Heart left ventricle (tissue), 16 donors: Measurements from ENCODE around the gene GTF2F2. TPM values are rescaled to one million over a fixed set of nuclear protein-coding genes. Genes with fewer than 3 reads are reported as not detected.

Experiments used
- ATAC-seq, 4 donors: fragments of 200-7000 bp; cut with Tn5 transposase; one replicate each; pipeline ENCODE4 v1.9.1; 2020 to 2022; ENCODE audit warnings: moderate library complexity in 4 of 4, mild to moderate bottlenecking in 3 of 4, moderate number of reproducible peaks in 1 of 4
- DNase-seq, 5 donors: peaks; one replicate each; pipeline ENCODE4 v3.0.0-alpha.2; 2020
- H3K27ac ChIP-seq, 12 donors: fragments of 200-600 bp; sonication (generic) in 4 of 12; one replicate each; pipeline versions ENCODE4 v1.5.0 to v1.8.0; 2016 to 2022; ENCODE audit warnings: mild to moderate bottlenecking in 2 of 12
- H3K27me3 ChIP-seq, 9 donors: fragments of 200-600 bp; sonication (generic) in 2 of 9; one replicate each; pipeline versions ENCODE4 v1.5.1 to v1.8.0; 2016 to 2022; ENCODE audit warnings: mild to moderate bottlenecking in 3 of 9
- H3K36me3 ChIP-seq, 9 donors: fragments of 200-600 bp; sonication (generic) in 2 of 9; one replicate each; pipeline versions ENCODE4 v1.5.0 to v1.8.0; 2018 to 2022; ENCODE audit warnings: mild to moderate bottlenecking in 2 of 9
- H3K4me1 ChIP-seq, 12 donors: fragments of 200-600 bp; sonication (generic) in 4 of 12; one replicate each; pipeline versions ENCODE4 v1.5.0 to v1.8.0; 2016 to 2022; ENCODE audit warnings: mild to moderate bottlenecking in 3 of 12
- H3K4me3 ChIP-seq, 12 donors: fragments of 200-600 bp; sonication (generic) in 4 of 12; one replicate each; pipeline versions ENCODE4 v1.5.0 to v1.8.0; 2017 to 2022; ENCODE audit warnings: mild to moderate bottlenecking in 9 of 12, moderate library complexity in 4 of 12
- H3K9me3 ChIP-seq, 12 donors: fragments of 200-600 bp; sonication (generic) in 4 of 12; one replicate each; pipeline versions ENCODE4 v1.5.0 to v1.8.0; 2016 to 2022; ENCODE audit warnings: mild to moderate bottlenecking in 1 of 12
- CTCF ChIP-seq, 12 donors: fragments of 200-600 bp; sonication (generic) in 4 of 12; IDR thresholded peaks; one replicate each; pipeline versions ENCODE4 v1.5.0 to v1.8.0; 2018 to 2022; ENCODE audit warnings: antibody characterized with exemption in 12 of 12, mild to moderate bottlenecking in 5 of 12
- POLR2A ChIP-seq, 2 donors: fragments of 450-650 bp; IDR thresholded peaks; one replicate each; pipeline ENCODE4 v1.6.1; 2017; ENCODE audit warnings: antibody characterized with exemption in 2 of 2, mild to moderate bottlenecking in 2 of 2, moderate library complexity in 2 of 2
- whole genome bisulfite sequencing, 4 donors: extraction: QIAGEN DNeasy Blood & Tissue Kit in 2 of 4; methylation state at CpG; one replicate each; pipeline versions ENCODE4 v1.1.5 to v1.1.7; 2013 to 2018; 5-methylcytosine and 5-hydroxymethylcytosine counted together
- intact Hi-C, 10 donors: fragments of 100-400 bp; cut with DNase I; formaldehyde crosslinking; loops; one replicate each; pipeline versions ENCODE4 v1.11.1 to v1.14.2; 2022
- polyA plus RNA-seq, 2 donors: library from polyadenylated mRNA; stranded (reverse); fragments of 200-250 nt; gene quantifications; one replicate each; pipeline ENCODE4 v1.2.3, GENCODE V29; 2013
- total RNA-seq, 9 donors: library from RNA; depleted of rRNA in 2 of 9; stranded (reverse); fragments of >200 nt in 2 of 9; fragmentation: NEBNext Ultra II Directional in 3 of 9; extraction: Animal tissue kit (Norgen Biotek cat#: 25700) in 3 of 9; gene quantifications; one replicate each; pipeline versions ENCODE4 v1.1.0 to v1.2.4, GENCODE V29; 2016 to 2023
- donor health status: ischemic (EF 13 %, LVEDD 7.1; RV severe dilation, severe dysfunction).
- donor health status: healthy with polysubstance abuse.
- donor health status: DM: no; HTN: yes; CAD: no.
- donor health status: DM: no; HTN: no; CAD: no.
- donor health status: ischemic (EF 25% LVEDD 6.9; RV normal size, moderate dysfunction).
- donor health status: ischemic (EF 25% LVEDD 5.7; RV mildly dilated, moderate dysfunction).
- donor health status: healthy.
- donor health status: DM: yes; HTN: yes; CAD: no.
- donor health status: ischemic (EF 35%, LVEDD 5.7; RV mildly dilated, moderate dysfunction).
- donor health status: nonischemic (EF 11% LVEDD 7.7; RV severe dilation, severe dysfunction).
- donor health status: DM: yes; HTN: yes; CAD: no.
- donor health status: PGD.
- donor health status: ischemic (EF 29% LVEDD 5.4; RV normal size, mild dysfunction).
- donor health status: nonischemic (EF 23%, LVEDD 6.1; RV moderate dilation, normal function).

The GTF2F2 gene
- total and polyA plus RNA-seq, 11 donors, result 17.7 to 25.4 (median 21.6) TPM

GRCh38 chr13:45156565-45157361, 36.5 kb downstream of the GTF2F2 start:
- peaks cover 0 to 4% (median 0%) of the 10 kb centered on the region in 12 donors for H3K4me1 ChIP-seq
- intact Hi-C loops, result no loop called here
- TF ChIP-seq CTCF (IDR thresholded peaks at IDR 0.05) (no peak), POLR2A (IDR thresholded peaks at IDR 0.05) (no peak)
- ATAC-seq (no peak), DNase-seq (no peak)
- H3K27ac ChIP-seq, result no peak overlapping the region
- H3K36me3 ChIP-seq, result peaks cover 0 to 27% (median 8%) of the 10 kb centered on the region in 9 donors
- H3K9me3 ChIP-seq, result no peaks in the 10 kb centered on the region
- H3K27me3 ChIP-seq, result no peaks in the 10 kb centered on the region
- WGBS, 4 donors, result 87 to 94% (median 89%) methylated on average over 7 of the region's 7 CpGs
- H3K4me3 ChIP-seq, result no peak overlapping the region

- H3K27me3 ChIP-seq, result no peaks in the 10 kb centered on the region
- no peak for DNase-seq
- TF ChIP-seq POLR2A (IDR thresholded peaks at IDR 0.05), result no peak
- TF ChIP-seq CTCF (IDR thresholded peaks at IDR 0.05), result no peak
Observed at GRCh38 chr13:45162194-45162593, 41.9 kb downstream of the GTF2F2 start.

GRCh38 chr13:45162821-45163220, 42.5 kb downstream of the GTF2F2 start:
- Histone ChIP-seq H3K9me3 (no peaks in the 10 kb centered on the region), H3K27ac (peak overlapping the region in 2 of 12 donors; percentile 15 to 27), H3K36me3 (peaks cover 0 to 19% (median 11%) of the 10 kb centered on the region in 9 donors), H3K4me1 (peaks cover 0 to 3% (median 0%) of the 10 kb centered on the region in 12 donors), H3K27me3 (no peaks in the 10 kb centered on the region), H3K4me3 (no peak overlapping the region)
- ATAC-seq, result no peak
- DNase-seq, result no peak
- WGBS, 4 donors, result 86 to 97% (median 88%) methylated on average over 1 of the region's 1 CpG
- intact Hi-C loops, result no loop called here
- TF ChIP-seq CTCF (IDR thresholded peaks at IDR 0.05) (no peak), POLR2A (IDR thresholded peaks at IDR 0.05) (no peak)

More at GRCh38 chr13:45162194-45162593, 41.9 kb downstream of the GTF2F2 start:
- Histone ChIP-seq H3K4me3 (no peak overlapping the region), H3K9me3 (no peaks in the 10 kb centered on the region), H3K36me3 (peaks cover 0 to 19% (median 11%) of the 10 kb centered on the region in 9 donors), H3K4me1 (peaks cover 0 to 3% (median 0%) of the 10 kb centered on the region in 12 donors), H3K27ac (peak overlapping the region in 2 of 12 donors; percentile 15 to 27)
- no peak for ATAC-seq
- whole genome bisulfite sequencing, 4 donors, result 81 to 100% (median 90%) methylated on average over 1 of the region's 1 CpG
- intact Hi-C loops, result no loop called here

- Histone ChIP-seq H3K36me3 (peaks cover 0 to 10% (median 0%) of the 10 kb centered on the region in 9 donors), H3K27ac (no peak overlapping the region), H3K27me3 (no peaks in the 10 kb centered on the region), H3K4me3 (no peak overlapping the region), H3K4me1 (peaks cover 0 to 6% (median 0%) of the 10 kb centered on the region in 12 donors), H3K9me3 (no peaks in the 10 kb centered on the region)
- no peak for DNase-seq
- 83 to 88% (median 84%) methylated on average over 3 of the region's 3 CpGs for WGBS, 4 donors
- TF ChIP-seq POLR2A (IDR thresholded peaks at IDR 0.05) (no peak), CTCF (IDR thresholded peaks at IDR 0.05) (no peak)
- ATAC-seq, result no peak
- intact Hi-C loops, result no loop called here
Observed at GRCh38 chr13:45166858-45167257, 46.5 kb downstream of the GTF2F2 start.
